ACC112 (cell line): ENCODE data around the gene EXOSC10.
"Not testable (repeated sequence)": the region's sequence is repeated elsewhere in the genome, so short reads cannot be mapped to it uniquely, and the experiment has no call there.

Experiments
- H2AFZ ChIP-seq: fragments of 200-600 bp; sonication (generic); one replicate; pipeline ENCODE4 v1.6.0; 2017; ENCODE audit warnings: antibody characterized with exemption, low read length; ENCODE audit not compliant: unreplicated experiment
- H3K27ac ChIP-seq: fragments of 200-600 bp; sonication (generic); 2 replicates; pipeline ENCODE4 v1.5.1; 2014; ENCODE audit warnings: low read depth, mild to moderate bottlenecking, antibody characterized with exemption, low read length, moderate library complexity
- H3K27me3 ChIP-seq: fragments of 200-600 bp; sonication (generic); 2 replicates; pipeline ENCODE4 v1.6.1; 2014; ENCODE audit warnings: mild to moderate bottlenecking, antibody characterized with exemption, low read length, moderate library complexity, mixed read lengths; ENCODE audit not compliant: insufficient read depth
- H3K36me3 ChIP-seq: fragments of 200-600 bp; sonication (generic); 2 replicates; pipeline ENCODE4 v1.6.1; 2016; ENCODE audit warnings: mild to moderate bottlenecking, antibody characterized with exemption, low read length, moderate library complexity, mixed read lengths; ENCODE audit not compliant: insufficient read depth
- H3K4me1 ChIP-seq: fragments of 200-600 bp; sonication (generic); one replicate; pipeline ENCODE4 v1.6.1; 2016; ENCODE audit warnings: low read length, mixed read lengths; ENCODE audit not compliant: insufficient read depth, unreplicated experiment, control insufficient read depth
- H3K4me3 ChIP-seq: fragments of 200-600 bp; sonication (generic); 2 replicates; pipeline ENCODE4 v1.5.1; 2014; ENCODE audit warnings: mild to moderate bottlenecking, low read depth, low read length
- H3K79me2 ChIP-seq: fragments of 200-600 bp; sonication (generic); one replicate; pipeline ENCODE4 v1.6.0; 2016; ENCODE audit warnings: low read length; ENCODE audit not compliant: control insufficient read depth, unreplicated experiment, insufficient read depth

EXOSC10 gene

DNA sequence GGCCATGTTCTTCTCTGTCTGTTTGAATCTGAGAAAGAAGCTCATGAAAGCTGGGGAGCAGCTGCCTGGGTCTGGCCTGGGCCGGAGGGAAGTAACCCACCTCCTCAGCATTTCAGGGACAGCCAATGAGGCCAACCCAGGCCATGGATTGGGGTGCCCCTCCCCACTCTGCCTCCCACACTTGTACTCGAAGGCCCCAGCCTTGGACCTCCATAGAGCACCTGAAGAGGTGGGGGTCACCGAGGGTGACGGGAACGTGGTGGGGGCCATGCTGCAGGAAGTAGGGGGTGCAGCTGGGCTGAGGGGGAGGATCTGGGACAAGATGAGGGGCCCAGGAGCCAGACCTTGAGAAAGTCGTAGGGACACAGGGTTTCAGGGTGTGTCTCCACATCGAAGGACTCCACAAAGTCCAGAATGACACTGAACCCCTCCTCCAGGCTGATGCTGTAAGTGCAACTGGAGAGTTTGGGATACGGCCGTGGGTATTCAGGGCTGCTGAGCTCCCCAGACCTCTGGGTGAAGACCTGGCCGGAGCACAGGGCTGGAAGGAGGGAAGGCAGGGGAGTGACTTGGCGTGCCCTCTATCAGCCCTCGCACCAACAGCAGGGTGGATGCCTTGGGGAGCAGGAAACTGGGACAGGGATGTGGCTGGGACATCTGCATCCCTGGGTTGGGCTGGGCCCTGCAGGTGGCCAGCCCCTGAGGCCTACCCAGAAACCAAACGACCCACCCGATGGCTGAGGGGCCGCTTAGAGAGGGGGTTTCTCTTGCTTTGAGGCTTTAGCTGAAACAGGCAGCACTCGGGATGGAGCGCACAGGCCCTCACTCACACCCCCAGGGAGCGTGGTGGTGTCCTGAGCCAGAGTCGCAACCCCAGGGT, 56.4 kb downstream of the EXOSC10 start:
- Histone ChIP-seq H3K27ac (no peak overlapping the region), H3K36me3 (no peaks in the 10 kb centered on the region), H3K27me3 (peaks cover 21% of the 10 kb centered on the region), H3K4me3 (no peak overlapping the region), H3K4me1 (no peaks in the 10 kb centered on the region), H3K79me2 (no peaks in the 10 kb centered on the region), H2AFZ (no peak overlapping the region)

DNA sequence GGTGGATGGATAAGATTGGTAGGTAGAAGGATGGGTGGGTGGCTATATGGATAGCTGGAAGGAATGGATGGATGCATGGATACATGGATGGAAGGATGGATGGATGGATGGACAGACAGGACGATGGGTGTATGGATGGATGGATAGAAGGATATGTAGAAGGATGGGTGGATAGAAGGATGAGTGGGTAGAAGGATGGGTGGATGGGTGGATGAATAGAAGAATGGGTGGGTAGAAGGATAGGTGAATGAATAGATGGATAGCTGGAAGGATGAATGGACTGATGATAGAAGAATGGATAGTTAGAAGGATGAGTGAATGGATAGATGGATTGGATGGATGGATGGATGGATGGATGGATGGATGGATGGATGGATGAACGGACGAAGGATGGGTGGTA, 57.6 kb downstream of the EXOSC10 start:
- Histone ChIP-seq H3K4me1 (no peaks in the 10 kb centered on the region), H3K27ac (no peak overlapping the region), H3K79me2 (no peaks in the 10 kb centered on the region), H2AFZ (no peak overlapping the region), H3K4me3 (no peak overlapping the region), H3K27me3 (peaks cover 25% of the 10 kb centered on the region), H3K36me3 (no peaks in the 10 kb centered on the region)

DNA sequence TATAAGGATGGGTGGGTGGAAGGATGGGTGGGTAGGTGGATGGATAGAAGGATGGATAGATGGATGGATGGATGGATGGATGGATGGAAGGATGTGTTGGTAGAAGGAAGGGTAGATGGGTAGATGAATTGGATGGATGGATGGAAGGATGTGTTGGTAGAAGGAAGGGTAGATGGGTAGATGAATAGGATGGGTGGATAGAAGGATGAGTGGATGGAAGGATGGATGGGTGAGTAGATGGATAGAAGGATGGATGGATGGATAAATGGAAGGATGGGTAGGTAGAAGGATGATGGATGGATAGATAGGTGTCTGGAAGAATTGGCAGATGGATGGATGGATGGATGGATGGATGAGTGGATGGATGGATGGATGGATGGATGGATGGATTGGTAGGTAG, 58.6 kb downstream of the EXOSC10 start:
- Histone ChIP-seq H3K27me3 (peaks cover 25% of the 10 kb centered on the region), H3K36me3 (no peaks in the 10 kb centered on the region), H3K27ac (no peak overlapping the region), H2AFZ (no peak overlapping the region), H3K4me1 (no peaks in the 10 kb centered on the region), H3K79me2 (no peaks in the 10 kb centered on the region), H3K4me3 (no peak overlapping the region)

DNA sequence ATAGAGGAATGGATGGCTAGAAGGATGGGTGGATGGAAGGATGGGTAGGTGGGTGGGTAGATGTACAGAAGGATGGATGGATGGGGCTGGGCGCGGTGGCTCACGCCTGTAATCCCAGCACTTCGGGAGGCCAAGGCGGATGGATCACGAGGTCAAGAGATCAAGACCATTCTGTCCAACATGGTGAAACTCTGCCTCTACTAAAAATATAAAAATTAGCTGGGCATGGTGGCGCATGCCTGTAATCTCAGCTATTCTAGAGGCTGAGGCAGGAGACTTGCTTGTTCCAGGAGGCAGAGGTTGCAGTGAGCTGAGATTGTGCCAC, 59.6 kb downstream of the EXOSC10 start:
- not testable (repeated sequence) for H3K4me3 ChIP-seq, H3K4me1 ChIP-seq, H3K79me2 ChIP-seq, H3K27ac ChIP-seq, H2AFZ ChIP-seq, H3K36me3 ChIP-seq
- H3K27me3 ChIP-seq: peaks cover 25% of the 10 kb centered on the region

DNA sequence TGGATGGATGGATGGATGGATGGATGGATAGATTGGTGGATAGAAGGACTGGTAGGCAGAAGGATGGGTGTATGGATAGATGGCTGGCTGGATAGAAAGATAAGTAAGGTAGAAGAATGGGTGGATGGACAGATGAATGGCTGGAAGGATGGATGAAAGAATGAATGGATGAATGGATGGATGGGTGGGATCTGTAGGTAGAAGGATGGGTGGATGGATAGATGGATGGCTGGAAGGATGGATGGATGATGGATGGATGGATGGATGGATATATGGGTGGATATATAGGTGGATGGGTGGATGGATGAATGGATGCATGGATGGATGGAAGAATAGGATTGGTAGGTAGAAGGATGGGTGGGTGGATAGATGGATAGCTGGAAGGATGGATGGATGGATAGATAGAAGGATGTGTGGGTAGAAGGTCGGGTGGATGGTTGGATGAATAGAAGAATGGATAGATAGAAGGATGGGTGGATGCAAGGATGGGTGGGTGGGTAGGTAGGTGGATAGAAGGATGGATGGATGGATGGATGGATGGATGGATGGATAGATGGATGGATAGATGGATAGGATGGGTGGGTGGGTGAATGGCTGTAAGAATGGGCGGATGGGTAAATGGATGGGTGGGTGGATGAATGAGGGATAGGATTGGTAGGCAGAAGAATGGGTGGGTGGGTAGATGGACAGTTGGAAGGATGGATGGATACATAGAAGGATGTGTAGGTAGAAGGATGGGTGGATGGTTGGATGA, 60.1 kb downstream of the EXOSC10 start:
- Histone ChIP-seq H2AFZ (no peak overlapping the region), H3K36me3 (no peaks in the 10 kb centered on the region), H3K4me1 (no peaks in the 10 kb centered on the region), H3K4me3 (no peak overlapping the region), H3K79me2 (no peaks in the 10 kb centered on the region), H3K27me3 (peaks cover 25% of the 10 kb centered on the region), H3K27ac (no peak overlapping the region)

DNA sequence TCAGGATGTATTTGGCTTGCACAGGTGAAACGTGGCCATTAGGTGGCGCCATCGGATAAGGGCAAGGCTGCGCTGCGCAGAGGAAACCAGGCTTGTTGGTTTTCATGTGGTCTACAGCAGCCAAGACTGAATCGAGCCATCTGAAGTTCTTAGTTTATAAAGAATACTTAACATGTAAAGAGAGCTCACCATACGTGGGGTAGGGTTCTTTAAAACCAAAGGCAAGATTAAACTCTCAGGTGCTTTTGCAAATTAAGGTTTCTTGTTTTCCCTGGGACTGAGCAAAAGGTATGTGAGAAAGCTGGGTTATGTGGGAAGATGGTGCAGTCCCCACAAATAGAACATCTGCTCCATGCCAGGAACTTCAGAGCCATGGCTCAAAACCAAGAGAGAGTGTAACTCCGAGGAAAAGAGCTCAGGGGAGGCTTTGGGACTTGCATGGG, 61.9 kb downstream of the EXOSC10 start:
- H3K79me2 ChIP-seq: no peaks in the 10 kb centered on the region
- no peak overlapping the region for H2AFZ ChIP-seq
- no peak overlapping the region for H3K4me3 ChIP-seq
- H3K27ac ChIP-seq: no peak overlapping the region
- H3K36me3 ChIP-seq: no peaks in the 10 kb centered on the region
- no peaks in the 10 kb centered on the region for H3K4me1 ChIP-seq
- H3K27me3 ChIP-seq: peaks cover 25% of the 10 kb centered on the region

DNA sequence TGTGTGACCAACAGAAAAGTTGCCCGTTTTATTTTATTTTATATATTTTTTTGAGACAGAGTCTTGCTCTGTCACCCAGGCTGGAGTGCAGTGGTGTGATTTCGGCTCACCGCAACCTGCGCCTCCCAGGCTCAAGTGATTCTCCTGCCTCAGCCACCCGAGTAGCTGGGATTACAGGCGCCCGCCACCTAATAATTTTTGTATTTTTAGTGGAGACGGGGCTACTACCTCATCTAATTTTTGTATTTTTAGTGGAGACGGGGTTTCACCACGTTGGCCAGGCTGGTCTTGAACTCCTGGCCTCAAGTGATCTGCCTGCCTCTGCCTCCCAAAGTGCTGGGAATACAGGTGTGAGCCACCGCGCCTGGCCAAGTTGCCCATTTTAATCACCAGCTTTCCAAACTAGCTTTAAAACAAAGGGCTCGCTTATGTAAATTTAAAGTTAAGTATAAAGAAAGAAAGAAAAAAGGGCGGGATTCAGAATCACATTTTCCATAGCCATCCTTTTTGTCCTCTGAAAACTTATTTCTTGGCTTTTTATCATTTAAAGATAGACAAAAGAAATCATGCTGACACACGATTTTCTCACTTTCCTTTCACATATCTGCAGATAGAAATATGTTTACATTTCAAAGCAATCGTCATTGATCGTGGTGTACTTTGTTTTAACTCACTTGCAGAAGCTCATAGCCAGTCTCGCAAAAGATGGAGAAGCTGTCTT, 62.5 kb downstream of the EXOSC10 start:
- H3K79me2 ChIP-seq, H3K27ac ChIP-seq, H2AFZ ChIP-seq, H3K4me1 ChIP-seq, H3K36me3 ChIP-seq, H3K4me3 ChIP-seq: not testable (repeated sequence)
- peaks cover 21% of the 10 kb centered on the region for H3K27me3 ChIP-seq

DNA sequence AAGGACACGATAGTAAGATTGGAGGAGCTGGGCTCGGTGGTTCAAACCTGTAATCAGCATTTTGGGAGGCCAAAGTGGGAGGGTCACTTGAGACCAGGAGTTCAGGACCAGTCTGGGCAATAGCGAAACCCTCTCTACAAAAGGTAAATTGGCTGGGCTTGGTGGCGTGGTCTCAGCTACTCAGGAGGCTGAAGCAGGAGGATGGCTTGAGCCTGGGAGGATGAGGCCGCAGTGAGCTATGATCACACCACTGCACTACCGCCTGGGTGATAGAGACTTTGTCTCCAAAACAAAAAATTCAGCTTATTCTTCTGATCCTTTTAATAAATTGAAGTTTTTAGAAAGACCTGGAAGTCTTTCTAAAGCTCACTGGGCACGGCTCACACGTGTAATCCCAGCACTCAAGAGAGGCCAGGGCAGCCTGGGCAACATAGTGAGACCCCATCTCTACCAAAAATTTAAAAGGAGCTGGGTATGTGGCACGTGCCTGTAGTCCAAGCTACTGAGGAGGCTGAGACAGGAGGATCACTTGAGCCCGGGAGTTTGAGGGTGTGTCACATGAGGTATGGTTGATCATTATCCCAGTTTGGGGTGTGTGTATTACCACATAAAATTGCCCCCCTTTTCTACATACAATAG, 67.9 kb downstream of the EXOSC10 start:
- Histone ChIP-seq H2AFZ (no peak overlapping the region), H3K4me1 (no peaks in the 10 kb centered on the region), H3K4me3 (no peak overlapping the region), H3K27ac (no peak overlapping the region), H3K27me3 (no peaks in the 10 kb centered on the region), H3K36me3 (0 out of 2 replicates have a peak, but pooled peaks cover 4% of the 10 kb centered on the region), H3K79me2 (no peaks in the 10 kb centered on the region)

DNA sequence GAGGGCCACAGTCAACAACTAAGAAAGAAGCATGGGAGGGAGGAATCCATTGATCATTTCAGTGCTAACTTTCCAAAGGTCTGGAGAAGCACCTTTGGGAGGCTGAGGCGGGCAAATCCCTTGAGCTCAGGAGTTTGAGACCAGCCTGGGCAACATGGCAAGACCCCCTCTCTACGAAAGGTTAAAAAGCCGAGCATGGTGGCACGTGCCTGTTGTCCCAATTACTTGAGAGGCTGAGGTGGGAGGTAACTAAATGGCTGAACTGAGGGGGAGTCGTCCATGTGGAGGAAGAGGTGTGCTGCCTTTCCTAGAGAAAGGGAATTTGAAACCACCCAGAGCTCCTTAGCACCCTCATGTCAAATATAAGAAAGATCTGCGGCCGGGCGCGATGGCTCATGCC, 68.8 kb downstream of the EXOSC10 start:
- H3K36me3 ChIP-seq: 0 out of 2 replicates have a peak, but pooled peaks cover 4% of the 10 kb centered on the region
- H3K27me3 ChIP-seq: no peaks in the 10 kb centered on the region
- H3K79me2 ChIP-seq: no peaks in the 10 kb centered on the region
- no peak overlapping the region for H2AFZ ChIP-seq
- no peaks in the 10 kb centered on the region for H3K4me1 ChIP-seq
- no peak overlapping the region for H3K4me3 ChIP-seq
- H3K27ac ChIP-seq: no peak overlapping the region

DNA sequence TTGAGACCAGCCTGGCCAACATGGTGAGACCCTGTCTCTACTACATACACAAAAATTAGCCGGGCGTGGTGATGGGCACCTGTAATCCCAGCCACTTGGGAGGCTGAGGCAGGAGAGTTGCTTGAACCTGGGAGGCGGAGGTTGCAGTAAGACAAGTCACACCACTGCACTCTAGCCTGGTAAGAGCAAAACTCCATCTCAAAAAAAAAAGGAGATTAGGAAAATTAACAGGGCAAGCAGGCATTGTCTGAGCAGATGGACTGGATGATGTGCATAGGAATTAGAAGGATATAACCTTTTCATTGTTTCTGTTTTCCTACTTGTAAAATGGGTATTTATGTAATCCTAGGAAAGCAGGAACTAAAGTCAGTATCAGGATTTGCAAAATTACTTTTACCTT, 71.7 kb downstream of the EXOSC10 start:
- H2AFZ ChIP-seq: no peak overlapping the region
- peaks cover 18% of the 10 kb centered on the region for H3K36me3 ChIP-seq
- H3K4me1 ChIP-seq: no peaks in the 10 kb centered on the region
- H3K4me3 ChIP-seq: no peak overlapping the region
- H3K79me2 ChIP-seq: no peaks in the 10 kb centered on the region
- H3K27ac ChIP-seq: no peak overlapping the region
- no peaks in the 10 kb centered on the region for H3K27me3 ChIP-seq
